H1 (cell line): ENCODE measurements around the gene SOX15. TPM values are rescaled to one million over a fixed set of nuclear protein-coding genes. Genes with fewer than 3 reads are reported as not detected.

ENCODE experiments used
- KDM4A ChIP-seq: IDR thresholded peaks from one replicate; pipeline ENCODE4 v1.7.1; 2012; ENCODE audit warnings: low read depth, mild to moderate bottlenecking, moderate library complexity, low read length, inconsistent platforms; ENCODE audit not compliant: severe bottlenecking
- polyA plus RNA-seq, 7 experiments: library from polyadenylated mRNA; depleted of rRNA in 3 of 7; stranded (reverse) in 5 of 7; unstranded in 2 of 7; fragments of >200 nt in 5 of 7; fragments of 200-250 nt in 2 of 7; gene quantifications; 1 replicate in 5 of 7; 2 replicates in 1 of 7; 4 replicates in 1 of 7; pipeline versions ENCODE4 v1.2.1 to v1.2.3, GENCODE V29; 2011 to 2013; ENCODE audit warnings: missing spikeins in 2 of 7, mixed read lengths in 2 of 7
- total RNA-seq: library from RNA; stranded (reverse); fragmentation: NEBNext Ultra II Directional; extraction: Animal tissue kit (Norgen Biotek cat#: 25700); gene quantifications from 2 replicates; pipeline ENCODE4 v1.2.1, GENCODE V29; 2021

The SOX15 gene
- total and polyA plus RNA-seq, 2 of the 8 experiments (the other 6 are each of a cell fraction or from before 2014, with no cell fraction given) = 14.3 to 26.8 TPM

DNA sequence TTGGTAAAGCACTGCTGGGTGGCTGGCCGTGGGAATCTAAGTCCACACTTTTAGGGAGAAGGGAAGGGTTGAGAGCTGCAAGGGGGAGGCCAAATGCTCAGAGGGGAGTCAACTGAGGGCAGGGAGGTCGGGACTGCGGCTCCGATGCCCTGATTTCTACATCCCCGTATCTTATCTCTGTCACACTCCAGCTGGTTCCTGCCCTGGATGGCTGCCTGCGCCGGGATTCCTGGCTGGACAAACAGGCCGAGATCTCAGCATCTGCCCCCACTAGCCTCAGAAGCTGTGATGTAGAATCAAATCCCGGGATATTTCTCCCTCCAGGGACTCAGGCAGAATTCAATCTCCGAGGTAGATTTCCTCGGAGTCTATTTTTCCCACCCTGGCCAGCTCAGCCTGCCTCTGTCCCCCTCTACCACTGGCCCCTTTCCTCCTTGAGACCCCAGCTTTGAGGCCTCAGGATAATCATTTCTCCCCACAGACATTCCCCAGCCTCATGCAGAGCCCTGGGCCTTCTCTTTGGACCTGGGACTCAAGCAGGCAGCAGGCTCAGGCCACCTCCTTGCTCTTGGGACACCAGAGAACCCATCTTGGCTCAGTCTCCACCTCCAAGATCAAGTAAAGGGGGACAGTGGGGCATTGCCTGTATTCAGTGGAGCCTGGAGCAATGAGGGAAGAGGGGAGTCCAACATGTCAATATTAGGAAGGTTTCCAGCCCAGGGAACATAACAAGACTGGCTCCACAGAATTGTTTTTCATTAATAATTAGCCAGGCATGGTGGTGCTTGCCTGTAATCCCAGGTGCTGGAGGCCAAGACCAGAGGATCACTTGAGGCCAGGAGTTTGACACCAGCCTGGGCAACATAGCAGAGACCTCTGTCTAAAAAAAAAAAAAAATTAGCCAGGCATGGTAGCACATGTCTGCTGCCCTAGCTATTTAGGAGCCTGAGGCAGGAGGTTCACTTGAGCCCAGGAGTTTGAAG lies 41.8 kb upstream of the SOX15 start (continued):
- no peak for TF ChIP-seq KDM4A
- TF ChIP-seq, all 59 proteins: peak for 0
